IMR-90 (cell line): ENCODE results near the gene MTMR1. TPM values are rescaled to one million over a fixed set of nuclear protein-coding genes. Genes with fewer than 3 reads are reported as not detected.
A peak's percentile ranks its signal among the peaks of the same experiment; 100 is the strongest.

Experiments used
- ATAC-seq: fragments of 200-7000 bp; cut with Tn5 transposase; 2 replicates; pipeline ENCODE4 v1.9.1; 2020; ENCODE audit warnings: low read depth, mild to moderate bottlenecking, moderate library complexity
- BruUV-seq: library from RNA; stranded (reverse); fragments of 400-500 nt; replicated peaks from 2 replicates; lab custom pipeline; 2021; lab: Mats Ljungman, UMichigan
- CTCF ChIA-PET: fragments of 300-600 bp; formaldehyde crosslinking; extraction: SDS; loops from one replicate; lab custom pipeline; 2021; ENCODE audit warnings: antibody characterized with exemption; lab: Yijun Ruan, JAX
- POLR2A ChIA-PET: fragments of 300-600 bp; sonication (Branson Sonifier 250); formaldehyde crosslinking; loops from one replicate; lab custom pipeline; 2022; ENCODE audit warnings: antibody characterized with exemption; ENCODE audit not compliant: unreplicated experiment; lab: Charles Lee
- DNase-seq: peaks from one replicate; pipeline ENCODE4 v3.0.0; 2013
- H2AFZ ChIP-seq: replicated peaks from 2 replicates; pipeline ENCODE3; 2013; ENCODE audit warnings: low read length, mild to moderate bottlenecking; ENCODE audit not compliant: poor library complexity
- H2AK5ac ChIP-seq: 2 replicates; pipeline ENCODE4 v1.6.1; 2013; ENCODE audit warnings: low read depth, low read length, inconsistent platforms
- H2AK9ac ChIP-seq: replicated peaks from 2 replicates; pipeline ENCODE3; 2013; ENCODE audit warnings: mild to moderate bottlenecking, low read depth, low read length, moderate library complexity; ENCODE audit not compliant: poor library complexity
- H2BK120ac ChIP-seq: 2 replicates; pipeline ENCODE4 v1.6.1; 2013; ENCODE audit warnings: low read depth, low read length, inconsistent platforms
- H2BK15ac ChIP-seq: 3 replicates; pipeline ENCODE4 v1.6.1; 2013; ENCODE audit warnings: low read depth, low read length, inconsistent platforms
- H2BK20ac ChIP-seq: 2 replicates; pipeline ENCODE4 v1.6.1; 2013; ENCODE audit warnings: low read depth, mild to moderate bottlenecking, inconsistent platforms, low read length, moderate library complexity
- H2BK5ac ChIP-seq: 2 replicates; pipeline ENCODE4 v1.6.1; 2013; ENCODE audit warnings: mild to moderate bottlenecking, low read depth, low read length, inconsistent platforms; ENCODE audit not compliant: poor library complexity, severe bottlenecking
- H3K14ac ChIP-seq: replicated peaks from 2 replicates; pipeline ENCODE4 v1.6.1; 2013; ENCODE audit warnings: low read depth, low read length, inconsistent platforms
- H3K18ac ChIP-seq: 2 replicates; pipeline ENCODE4 v1.6.1; 2013; ENCODE audit warnings: low read depth, low read length, control low read depth
- H3K23ac ChIP-seq: 2 replicates; pipeline ENCODE4 v1.6.1; 2013; ENCODE audit warnings: low read depth, low read length, inconsistent platforms
- H3K27ac ChIP-seq: 2 replicates; pipeline ENCODE4 v1.5.1; 2013; ENCODE audit warnings: mild to moderate bottlenecking, control low read depth, low read length; ENCODE audit not compliant: insufficient read depth
- H3K27me3 ChIP-seq: 2 replicates; pipeline ENCODE4 v1.6.1; 2013; ENCODE audit warnings: low read length; ENCODE audit not compliant: control insufficient read depth, insufficient read depth
- H3K36me3 ChIP-seq: 2 replicates; pipeline ENCODE4 v1.6.1; 2013; ENCODE audit warnings: low read length, mixed read lengths; ENCODE audit not compliant: control insufficient read depth, insufficient read depth
- H3K4ac ChIP-seq: 2 replicates; pipeline ENCODE4 v1.6.1; 2013; ENCODE audit warnings: low read depth, low read length, inconsistent platforms
- H3K4me1 ChIP-seq: 2 replicates; pipeline ENCODE4 v1.6.1; 2013; ENCODE audit warnings: low read length, mixed read lengths; ENCODE audit not compliant: control insufficient read depth, insufficient read depth
- H3K4me2 ChIP-seq: 2 replicates; pipeline ENCODE4 v1.6.1; 2013; ENCODE audit warnings: low read depth, mild to moderate bottlenecking, control low read depth, low read length, moderate library complexity
- H3K4me3 ChIP-seq: 2 replicates; pipeline ENCODE4 v1.5.1; 2013; ENCODE audit warnings: low read depth, mild to moderate bottlenecking, control low read depth, low read length, moderate library complexity; ENCODE audit not compliant: insufficient read depth
- H3K56ac ChIP-seq: 2 replicates; pipeline ENCODE4 v1.6.1; 2013; ENCODE audit warnings: low read length, inconsistent platforms; ENCODE audit not compliant: insufficient read depth; ENCODE audit errors: extremely low read depth
- H3K79me1 ChIP-seq, 2 experiments: 2 replicates each; pipeline ENCODE4 v1.6.1; 2013; ENCODE audit warnings: low read length in 2 of 2, inconsistent platforms in 1 of 2, low read depth in 1 of 2
- H3K9ac ChIP-seq: 2 replicates; pipeline ENCODE4 v1.6.1; 2013; ENCODE audit warnings: low read depth, low read length, control low read depth
- H3K9me1 ChIP-seq: 2 replicates; pipeline ENCODE4 v1.6.1; 2013; ENCODE audit warnings: low read length, inconsistent platforms; ENCODE audit not compliant: insufficient read depth
- H3K9me3 ChIP-seq: 2 replicates; pipeline ENCODE4 v1.6.1; 2013; ENCODE audit warnings: low read length; ENCODE audit not compliant: control insufficient read depth, insufficient read depth
- H4K20me1 ChIP-seq: 2 replicates; pipeline ENCODE4 v1.6.1; 2013; ENCODE audit warnings: low read length, inconsistent platforms; ENCODE audit not compliant: insufficient read depth
- H4K5ac ChIP-seq: 2 replicates; pipeline ENCODE4 v1.6.1; 2013; ENCODE audit warnings: mild to moderate bottlenecking, low read depth, low read length, control low read depth
- H4K8ac ChIP-seq, 2 experiments: 2 replicates each; pipeline ENCODE4 v1.6.1; 2013; ENCODE audit warnings: low read depth in 2 of 2, low read length in 2 of 2, control low read depth in 1 of 2, inconsistent platforms in 1 of 2
- H4K91ac ChIP-seq: 2 replicates; pipeline ENCODE4 v1.6.1; 2013; ENCODE audit warnings: low read depth, low read length, inconsistent platforms; ENCODE audit not compliant: insufficient read depth
- BHLHE40 ChIP-seq: fragments of 150-350 bp; IDR thresholded peaks from 2 replicates; pipeline ENCODE4 v1.6.1; 2016; ENCODE audit warnings: mild to moderate bottlenecking, low read depth, low read length
- CHD1 ChIP-seq: IDR thresholded peaks from 2 replicates; pipeline ENCODE4 v1.6.1; 2012; ENCODE audit warnings: low read depth, low read length, improper control_type of control experiment
- CTCF ChIP-seq: conservative IDR thresholded peaks from 2 replicates; pipeline ENCODE4 v1.5.1; 2012; ENCODE audit warnings: mild to moderate bottlenecking, low read depth, low read length, improper control_type of control experiment
- ELK1 ChIP-seq: fragments of 150-350 bp; IDR thresholded peaks from 2 replicates; pipeline ENCODE4 v1.6.1; 2016; ENCODE audit warnings: low read depth, mild to moderate bottlenecking, low read length, moderate library complexity, borderline replicate concordance
- FOS ChIP-seq: fragments of 150-350 bp; IDR thresholded peaks from 2 replicates; pipeline ENCODE4 v1.6.1; 2016; ENCODE audit warnings: low read depth, low read length
- MAZ ChIP-seq: IDR thresholded peaks from 2 replicates; pipeline ENCODE4 v1.6.1; 2012; ENCODE audit warnings: low read depth, mild to moderate bottlenecking, low read length, improper control_type of control experiment, moderate library complexity, borderline replicate concordance
- MXI1 ChIP-seq: IDR thresholded peaks from 2 replicates; pipeline ENCODE4 v1.6.1; 2012; ENCODE audit warnings: low read depth, mild to moderate bottlenecking, low read length, moderate library complexity, borderline replicate concordance
- NFE2L2 ChIP-seq: fragments of 150-350 bp; IDR thresholded peaks from 2 replicates; pipeline ENCODE4 v1.6.1; 2016; ENCODE audit warnings: low read depth, mild to moderate bottlenecking, low read length
- POLR2A ChIP-seq: IDR thresholded peaks from 2 replicates; pipeline ENCODE4 v1.6.1; 2012; ENCODE audit warnings: mild to moderate bottlenecking, low read depth, low read length
- RAD21 ChIP-seq: IDR thresholded peaks from 2 replicates; pipeline ENCODE4 v1.6.1; 2012; ENCODE audit warnings: low read length, improper control_type of control experiment
- RCOR1 ChIP-seq: IDR thresholded peaks from 2 replicates; pipeline ENCODE4 v1.6.1; 2012; ENCODE audit warnings: mild to moderate bottlenecking, low read length, improper control_type of control experiment; ENCODE audit not compliant: insufficient replicate concordance
- RFX5 ChIP-seq: IDR thresholded peaks from 2 replicates; pipeline ENCODE4 v1.8.0; 2012; ENCODE audit warnings: low read depth, mild to moderate bottlenecking, low read length, moderate library complexity
- USF2 ChIP-seq: fragments of 150-350 bp; IDR thresholded peaks from 2 replicates; pipeline ENCODE4 v1.6.1; 2017; ENCODE audit warnings: mild to moderate bottlenecking, antibody characterized with exemption, low read length, low read depth
- WGBS, 2 experiments: methylation state at CpG; one replicate each; pipeline versions ENCODE4 v1.1.5 to v1.1.7; 2013; ENCODE audit warnings: missing lambda C conversion rate in 2 of 2; ENCODE audit not compliant: insufficient read length in 1 of 2; ENCODE audit errors: extremely low coverage in 2 of 2; 5-methylcytosine and 5-hydroxymethylcytosine counted together
- dilution Hi-C: fragments of 300-500 bp; cut with HindIII; formaldehyde crosslinking; loops from one replicate; pipeline ENCODE4 v1.14.3; 2018; ENCODE audit warnings: low sequenced_read_pairs; ENCODE audit not compliant: unreplicated experiment
- in situ Hi-C: fragments of 300-500 bp; cut with MboI; formaldehyde crosslinking; loops from 3 replicates; pipeline ENCODE4 v1.14.3; 2019; ENCODE audit warnings: low sequenced_read_pairs, inconsistent platforms, mixed read lengths
- intact Hi-C: fragments of 100-400 bp; cut with micrococcal nuclease; formaldehyde crosslinking; loops from 2 replicates; pipeline ENCODE4 v1.10.0; 2022
- polyA plus RNA-seq, 3 experiments: library from polyadenylated mRNA; depleted of rRNA; stranded (reverse); fragments of >200 nt; gene quantifications; 2 replicates each; pipeline ENCODE4 v1.2.3, GENCODE V29; 2012; ENCODE audit warnings: low replicate concordance in 1 of 3
- total RNA-seq: library from RNA; depleted of rRNA; stranded (reverse); fragments of >200 nt; gene quantifications from 2 replicates; pipeline ENCODE4 v1.2.3, GENCODE V29; 2012

MTMR1 gene
- total and polyA plus RNA-seq, 2 of the 4 experiments (the other 2 are of a cell fraction), result 19.0 to 28.8 TPM

- Histone ChIP-seq H2AK9ac (no peak overlapping the region), H3K14ac (no peak overlapping the region), H3K9ac (no peak overlapping the region), H3K18ac (no peak overlapping the region), H3K56ac (no peak overlapping the region), H3K27me3 (no peaks in the 10 kb centered on the region), H4K8ac (no peak overlapping the region), H3K79me1 (peaks cover 3 to 6% of the 10 kb centered on the region in 2 experiments; a peak in 1 of 4 replicates), H2BK5ac (peak overlapping the region; percentile 59), H3K4me2 (no peak overlapping the region), H3K4me3 (no peak overlapping the region), H2BK120ac (no peak overlapping the region), H4K91ac (no peak overlapping the region), H3K36me3 (peaks cover 2% of the 10 kb centered on the region; the same call in 1 of the 2 replicates), H2BK20ac (no peak overlapping the region), H2BK15ac (no peak overlapping the region), H2AFZ (no peak overlapping the region), H3K27ac (no peak overlapping the region), H2AK5ac (no peak overlapping the region), H3K9me1 (no peaks in the 10 kb centered on the region), H4K20me1 (no peaks in the 10 kb centered on the region), H3K4ac (no peak overlapping the region), H3K23ac (no peak overlapping the region), H4K5ac (no peak overlapping the region), H3K9me3 (no peaks in the 10 kb centered on the region), H3K4me1 (peaks cover 4% of the 10 kb centered on the region; the same call in 1 of the 2 replicates)
- ChIA-PET POLR2A (no interaction called here), CTCF (interaction anchor here (1.5 kb wide), 1 partner anchor 28 kb away, joined by 3 read pairs; no protein-coding TSS in a partner anchor)
- in situ Hi-C loops (loop anchor here (25.0 kb wide), 2 partner anchors 341 to 741 kb away; partner anchors contain the start of gene MAMLD1), dilution Hi-C loops (no loop called here), intact Hi-C loops (no loop called here)
- no CpG with 5 or more reads among the region's 1 CpG for WGBS, 2 experiments
- DNase-seq (no peak), ATAC-seq (no peak)
- no peak for TF ChIP-seq FOS
- no peak for TF ChIP-seq USF2
- TF ChIP-seq CHD1, result no peak
- no peak for TF ChIP-seq NFE2L2
- TF ChIP-seq MXI1, result no peak
- no peak for TF ChIP-seq CTCF
- TF ChIP-seq RCOR1, result no peak
- no peak for TF ChIP-seq RAD21
- no peak for TF ChIP-seq BHLHE40
- TF ChIP-seq ELK1, result no peak
- no peak for TF ChIP-seq POLR2A
- no peak for TF ChIP-seq MAZ
- TF ChIP-seq RFX5, result no peak
- no TSS peak for BruUV-seq
Measured at GRCh38 chrX:150702966-150703694, 9.9 kb downstream of the MTMR1 start.
